HG03460 (cell line): ENCODE measurements around the gene BICC1.

ENCODE experiments used
- ATAC-seq: cut with Tn5 transposase; IDR thresholded peaks from one replicate; pipeline ENCODE4 v1.9.1; 2021; ENCODE audit not compliant: unreplicated experiment

The BICC1 gene

DNA sequence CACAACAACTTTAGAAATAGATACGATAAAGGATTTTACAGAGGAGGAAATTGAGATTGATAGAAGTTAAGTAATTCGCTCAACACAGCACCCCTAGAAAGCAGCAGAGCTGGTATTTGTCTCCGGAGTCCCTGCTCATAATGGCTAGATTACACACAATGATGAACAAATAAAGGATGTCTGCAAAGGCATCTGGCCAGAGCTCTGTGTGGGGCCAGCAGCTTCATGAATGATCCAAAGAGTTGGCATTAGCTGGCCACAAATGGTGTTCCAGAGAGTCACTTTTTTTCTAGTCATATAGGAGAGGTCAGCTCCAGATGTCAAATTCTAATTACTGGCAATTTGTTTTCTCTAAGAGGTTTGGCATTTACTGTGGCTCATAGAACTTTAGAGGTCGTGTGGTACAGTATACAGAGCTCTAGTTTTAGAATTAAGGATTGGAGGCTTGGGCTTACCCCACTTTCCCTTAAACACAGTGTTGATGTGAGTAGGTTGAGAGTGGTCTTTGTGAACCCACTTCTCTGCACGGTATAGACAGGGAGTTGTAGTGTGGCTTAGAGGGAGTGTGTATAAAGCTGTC, 186.2 kb downstream of the BICC1 start:
- ATAC-seq = no peak

- no peak for ATAC-seq
Measured at GRCh38 chr10:58700591-58700990, 187.9 kb downstream of the BICC1 start.

DNA sequence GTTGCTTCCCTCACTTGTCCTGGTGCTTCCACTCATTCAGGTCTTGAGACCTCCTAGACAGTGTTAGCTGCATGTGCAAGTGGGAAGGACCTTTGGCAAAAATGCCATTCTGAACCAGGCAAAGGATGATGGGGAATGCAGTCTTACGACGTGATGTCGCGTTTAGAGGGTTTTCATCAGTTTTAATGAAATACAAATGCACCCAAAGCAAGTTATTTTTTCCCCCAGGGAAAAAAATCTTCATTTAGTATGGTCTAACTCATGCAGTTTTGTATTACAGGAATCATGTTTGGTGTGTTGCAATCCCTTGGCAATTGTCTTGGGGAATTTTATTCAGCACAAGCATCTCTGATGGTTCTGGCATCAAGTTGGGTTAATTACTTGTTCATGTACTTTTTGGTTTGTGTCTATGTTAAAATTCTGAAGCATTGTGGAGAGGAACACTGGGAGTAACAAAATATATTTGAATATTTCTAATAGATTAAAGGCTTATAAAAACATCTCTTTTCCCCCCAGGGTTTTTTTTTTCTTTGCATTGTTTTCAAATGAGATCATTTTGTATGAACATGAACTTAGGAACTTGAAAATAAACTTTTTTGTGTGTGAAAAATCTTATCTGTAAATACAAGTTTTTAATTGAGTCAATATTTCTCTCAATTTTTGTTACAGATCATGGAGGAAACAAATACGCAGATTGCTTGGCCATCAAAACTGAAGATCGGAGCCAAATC, 188.9 kb downstream of the BICC1 start:
- no peak for ATAC-seq

DNA sequence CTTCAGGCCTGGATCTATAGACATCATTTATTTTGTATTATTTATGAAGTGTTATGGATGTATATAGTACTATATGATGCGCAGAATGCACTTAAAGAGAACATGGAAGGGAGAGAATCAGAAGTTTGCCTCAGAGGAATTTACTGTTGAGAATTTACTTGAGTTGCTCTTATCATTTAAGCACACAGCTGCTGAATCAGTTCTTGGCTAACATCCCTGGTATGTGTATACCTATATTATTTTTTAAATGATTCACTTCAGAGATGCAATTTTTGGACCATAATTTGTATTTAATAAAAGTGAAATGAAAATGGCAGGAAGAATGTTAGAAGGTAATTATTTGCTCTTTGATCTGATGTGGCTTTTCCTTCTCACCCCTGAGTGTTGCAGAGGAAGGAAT, 191.6 kb downstream of the BICC1 start:
- ATAC-seq = no peak

GRCh38 chr10:58704671-58705141, 192.0 kb downstream of the BICC1 start:
- no peak for ATAC-seq

DNA sequence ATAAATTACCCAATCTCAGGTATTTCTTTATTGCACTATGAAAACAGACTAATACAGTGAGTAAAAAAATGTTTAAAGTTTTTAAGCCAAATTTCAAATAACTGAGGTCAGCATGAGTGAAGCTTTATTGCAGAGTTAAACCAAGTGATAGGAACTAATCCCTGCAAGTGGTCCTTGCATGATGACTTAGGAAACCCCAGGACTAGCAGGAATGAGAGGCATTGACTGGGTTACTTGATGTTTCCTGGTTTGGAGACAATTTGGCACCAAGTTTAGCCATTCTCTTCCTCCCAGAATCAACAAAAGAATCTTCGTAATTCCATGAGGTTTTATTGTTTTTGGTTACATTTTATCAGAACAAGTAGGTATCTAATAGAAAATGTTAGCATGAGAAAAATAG, 194.2 kb downstream of the BICC1 start:
- no peak for ATAC-seq

DNA sequence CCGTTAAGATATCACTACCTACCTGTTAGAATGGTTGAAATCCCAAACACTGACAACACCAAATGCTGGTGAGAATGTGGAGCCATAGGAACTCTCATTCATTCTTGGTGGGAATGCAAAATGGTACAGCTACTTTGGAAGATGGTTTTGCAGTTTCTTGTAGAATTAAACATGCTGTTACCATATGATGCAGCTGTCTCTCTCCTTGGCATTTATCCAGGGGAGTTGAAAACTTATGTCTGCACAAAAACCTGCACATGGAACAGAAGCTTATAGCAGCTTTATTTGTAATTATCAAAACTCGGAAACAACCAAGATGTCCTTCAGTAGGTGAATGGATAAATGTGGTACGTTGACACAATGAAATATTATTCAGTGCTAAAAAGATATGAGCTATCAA, 199.5 kb downstream of the BICC1 start:
- ATAC-seq = no peak

DNA sequence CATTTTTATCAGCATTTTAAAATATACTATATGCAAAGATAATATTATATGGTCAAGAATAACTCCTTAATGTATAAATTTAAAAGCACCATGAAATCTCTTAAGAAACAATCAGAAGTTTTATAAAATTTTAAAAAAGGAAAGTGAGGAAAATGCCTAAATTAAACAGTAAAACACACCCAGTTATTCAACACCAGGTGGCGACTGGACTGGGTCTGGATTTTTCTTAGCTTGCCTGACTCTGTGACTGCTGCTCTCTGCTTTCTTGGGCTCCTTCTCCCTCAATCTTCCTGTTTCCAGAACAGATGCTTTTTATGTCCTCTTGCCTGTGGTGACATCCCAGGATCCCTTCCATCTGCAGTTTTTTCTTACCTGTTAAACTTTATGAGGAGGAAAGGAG, 200.3 kb downstream of the BICC1 start:
- ATAC-seq = no peak

GRCh38 chr10:58714409-58714808, 201.7 kb downstream of the BICC1 start:
- no peak for ATAC-seq

GRCh38 chr10:58715061-58715460, 202.4 kb downstream of the BICC1 start:
- ATAC-seq = no peak

- no peak for ATAC-seq
Measured at GRCh38 chr10:58718596-58718995, 205.9 kb downstream of the BICC1 start.

DNA sequence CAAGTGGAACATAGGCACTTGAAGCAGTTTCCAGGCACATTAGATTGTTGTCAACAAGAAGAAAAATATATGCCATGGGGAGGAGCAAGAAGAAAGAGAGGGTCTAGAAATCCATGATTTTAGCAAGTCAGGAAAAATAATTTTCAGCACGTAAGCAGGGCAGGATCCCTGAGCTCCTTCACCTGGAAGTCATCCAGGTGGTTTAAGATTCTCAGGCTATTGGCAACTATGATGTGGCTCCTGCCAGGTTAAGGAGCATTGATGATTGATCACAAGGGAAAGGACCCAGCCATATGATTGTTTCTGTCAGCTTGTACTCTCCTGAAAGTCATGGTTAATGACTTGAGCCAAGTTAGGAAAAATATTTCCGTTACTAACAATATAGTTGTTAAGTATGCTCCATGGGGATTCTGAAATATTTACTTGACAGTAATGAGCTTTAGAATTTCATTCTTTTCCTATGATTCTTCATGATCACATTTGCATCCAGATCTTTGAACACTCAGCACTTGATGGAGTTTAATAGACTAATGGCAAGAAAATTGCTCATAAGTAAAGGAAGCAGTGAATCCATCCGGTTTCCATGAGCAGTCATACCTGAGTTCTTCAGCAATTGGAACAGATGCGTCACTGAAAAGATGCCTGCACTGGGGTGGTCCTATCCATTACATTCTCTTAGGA, 209.1 kb downstream of the BICC1 start:
- ATAC-seq = no peak

- ATAC-seq = no peak
Measured at GRCh38 chr10:58723186-58723585, 210.5 kb downstream of the BICC1 start.

- no peak for ATAC-seq
Measured at GRCh38 chr10:58723966-58724365, 211.3 kb downstream of the BICC1 start.

GRCh38 chr10:58724781-58725180, 212.1 kb downstream of the BICC1 start:
- ATAC-seq = no peak

DNA sequence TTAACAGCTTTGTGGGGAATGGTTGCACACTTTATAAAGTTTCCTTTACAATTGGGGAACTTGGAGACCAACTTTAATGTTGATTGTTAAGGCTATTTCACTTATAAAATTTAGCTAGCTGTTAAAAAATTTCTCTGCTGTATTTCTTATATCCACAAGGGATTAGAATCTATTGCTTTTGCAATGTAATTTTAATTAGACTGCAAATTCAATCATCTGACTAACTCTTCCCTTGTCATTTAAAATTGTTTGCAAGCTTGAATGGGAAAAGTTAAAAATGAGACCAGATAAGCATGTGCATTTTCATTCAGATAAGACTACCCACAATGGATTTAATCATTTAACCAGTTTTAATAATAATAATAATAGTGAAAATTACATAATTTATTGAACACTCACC, 213.2 kb downstream of the BICC1 start:
- no peak for ATAC-seq

DNA sequence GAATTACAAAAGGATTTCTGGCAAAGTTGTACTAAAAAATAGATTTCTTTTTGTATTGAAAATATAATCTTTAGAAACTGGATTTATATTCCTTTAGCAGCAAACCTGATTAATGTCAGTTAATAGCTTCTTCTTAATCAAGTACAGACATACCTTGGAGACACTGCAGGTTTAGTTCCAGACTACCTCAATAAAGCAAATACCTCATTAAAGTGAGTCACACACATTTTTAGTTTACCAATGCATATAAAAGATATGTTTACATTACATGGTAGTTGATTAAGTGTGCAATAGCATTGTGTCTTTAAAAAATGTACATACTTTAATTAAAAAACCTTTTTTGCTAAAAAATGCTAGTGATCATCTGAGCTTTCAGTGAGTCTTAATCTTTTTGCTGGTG, 215.0 kb downstream of the BICC1 start:
- no peak for ATAC-seq

DNA sequence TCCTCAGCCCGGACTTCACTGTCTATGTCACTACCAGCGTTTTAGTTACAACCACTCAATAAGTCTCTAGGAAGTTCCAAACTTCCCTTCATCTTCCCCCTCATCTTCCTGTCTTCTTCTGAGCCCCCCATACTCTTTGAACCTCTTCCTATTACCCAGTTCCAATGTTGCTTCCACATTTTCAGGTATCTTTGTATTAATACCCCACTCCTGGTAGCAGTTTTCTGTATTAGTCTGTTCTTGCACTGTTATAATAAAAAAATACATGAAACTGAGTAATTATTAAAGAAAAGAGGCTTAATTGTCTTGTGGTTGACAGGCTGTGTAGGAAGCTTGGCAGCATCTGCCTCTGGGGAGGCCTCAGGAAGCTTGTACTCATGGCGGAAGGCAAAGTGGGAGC, 218.6 kb downstream of the BICC1 start:
- no peak for ATAC-seq

DNA sequence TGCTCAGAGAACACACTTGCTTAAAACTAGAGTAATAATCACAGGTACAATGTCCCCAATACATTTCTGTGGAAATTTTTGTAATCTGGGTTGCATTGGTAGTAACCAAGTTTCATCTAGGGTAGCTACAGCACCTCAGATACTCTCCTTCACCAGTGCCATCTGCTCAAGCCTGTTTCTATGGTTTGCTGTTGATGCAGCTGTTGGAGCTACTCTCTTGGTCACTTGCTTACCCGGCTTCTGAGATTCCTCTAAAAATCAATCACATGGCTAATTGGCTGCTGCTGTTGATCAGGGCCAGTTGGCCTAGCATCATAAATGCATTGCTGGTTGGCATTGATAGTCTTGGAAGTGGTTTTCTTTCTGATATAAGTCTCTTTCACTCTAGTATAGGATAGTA, 220.8 kb downstream of the BICC1 start:
- no peak for ATAC-seq

GRCh38 chr10:58734116-58734515, 221.4 kb downstream of the BICC1 start:
- no peak for ATAC-seq

DNA sequence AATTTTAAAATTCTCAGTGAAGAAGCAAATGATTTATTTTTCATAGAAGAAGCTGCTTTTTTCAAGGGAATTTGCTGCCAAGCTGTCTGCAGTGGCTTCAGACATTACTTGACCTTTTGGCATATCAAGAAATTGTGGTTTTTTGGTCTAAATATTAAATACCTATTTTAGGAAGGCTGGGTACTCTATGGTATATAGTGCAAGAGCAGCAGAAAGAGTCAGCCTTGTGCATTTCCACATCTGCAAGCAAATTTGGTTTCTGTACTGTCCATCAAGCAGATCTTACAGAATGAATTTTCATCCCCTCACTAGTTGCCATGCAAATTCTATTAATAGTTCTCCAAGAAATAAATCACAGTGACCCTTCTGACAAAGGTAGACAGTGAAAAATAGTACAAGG, 222.0 kb downstream of the BICC1 start:
- ATAC-seq = no peak

DNA sequence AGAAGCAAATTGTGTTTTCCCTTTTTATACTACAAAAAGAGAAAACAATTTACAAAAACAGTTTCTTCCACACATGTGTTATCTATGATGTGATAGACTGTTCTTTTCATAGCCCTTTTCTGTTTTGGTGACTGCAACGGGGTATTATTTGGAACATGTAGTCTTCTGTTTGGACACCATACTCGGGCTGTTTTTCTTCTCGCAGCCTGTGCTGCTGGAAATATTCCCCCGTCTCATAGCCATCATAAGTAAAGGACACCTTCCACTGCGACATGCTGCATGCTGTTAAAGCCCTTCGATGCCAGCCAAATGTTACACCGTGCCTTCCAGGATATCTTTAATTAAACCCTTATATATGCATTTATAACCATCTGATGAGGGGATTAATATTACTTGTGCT, 222.4 kb downstream of the BICC1 start:
- no peak for ATAC-seq
